Breast epithelium (tissue), 3 donors: Measurements from ENCODE around the gene TRIM33.

Experiments
- CTCF ChIP-seq, 3 donors: fragments of 450-650 bp; IDR thresholded peaks; one replicate each; pipeline ENCODE4 v1.5.1; 2016 to 2017; ENCODE audit warnings: antibody characterized with exemption in 3 of 3, mild to moderate bottlenecking in 3 of 3, moderate library complexity in 3 of 3
- POLR2AphosphoS5 ChIP-seq, 3 donors: sonication (generic); formaldehyde crosslinking; IDR thresholded peaks; one replicate each; pipeline ENCODE4 v1.6.1; 2017; ENCODE audit warnings: antibody characterized with exemption in 3 of 3

- TF ChIP-seq CTCF (IDR thresholded peaks at IDR 0.05) (no peak), POLR2AphosphoS5 (IDR thresholded peaks at IDR 0.05) (no peak)
Observed at GRCh38 chr1:114547076-114547475, 36.1 kb upstream of the TRIM33 start.
